ENCODE data around the gene RBM33. TPM values are rescaled to one million over a fixed set of nuclear protein-coding genes. Genes with fewer than 3 reads are reported as not detected.

Gene RBM33
- total and polyA plus RNA-seq, 2 of the 13 experiments (the other 11 are each of a cell fraction or from before 2014, with no cell fraction given) = 12.4 to 28.9 TPM

DNA sequence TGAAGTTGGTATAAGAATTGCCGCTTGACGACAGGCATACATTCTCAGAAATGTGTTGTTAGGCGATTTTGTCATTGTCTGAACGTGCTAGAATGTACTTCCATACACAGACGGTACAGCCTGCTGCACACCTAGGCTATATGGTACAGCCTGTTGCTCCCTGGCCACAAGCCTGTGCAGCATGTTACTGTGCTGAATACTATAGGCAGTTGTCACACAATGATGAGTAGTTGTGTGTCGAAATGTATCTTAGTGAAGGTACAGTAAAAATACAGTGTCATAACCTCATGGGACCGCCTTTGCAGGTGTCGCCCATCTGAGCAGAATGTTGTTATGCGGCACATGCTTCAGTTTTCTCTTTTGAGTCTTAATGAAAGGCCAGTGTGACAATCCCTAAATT is 101.3 kb downstream of the RBM33 start:
- CTCF ChIA-PET (ENCODE audit: low intra/inter-chr PET ratio, low total read pairs) = no interaction called here
- Histone ChIP-seq H3K9me3 (ENCODE audit: low read length) (no peaks in the 10 kb centered on the region), H3K4me3 (replicated peaks in 1 of 3; ENCODE audit: insufficient read depth in 1 of 3, low read depth in 2 of 3, low read length in 3 of 3) (no peak overlapping the region), H3K27ac (ENCODE audit: extremely low read length, insufficient read depth, low read length) (no peak overlapping the region), H3K36me3 (replicated peaks in 1 of 2; ENCODE audit: control insufficient read depth in 1 of 2, insufficient read depth in 2 of 2, low read length in 2 of 2) (peaks cover 36 to 81% of the 10 kb centered on the region in 2 experiments), H3K27me3 (ENCODE audit: control insufficient read depth in 1 of 2, insufficient read depth in 2 of 2, low read length in 2 of 2) (no peaks in the 10 kb centered on the region), H2AFZ (ENCODE audit: low read length) (no peak overlapping the region), H4K20me1 (ENCODE audit: insufficient read depth, low read length) (peaks cover 3% of the 10 kb centered on the region), H3K4me2 (ENCODE audit: low read depth, low read length) (no peak overlapping the region), H3K79me2 (ENCODE audit: insufficient read depth, low read length) (peaks cover 32% of the 10 kb centered on the region), H3K9ac (ENCODE audit: insufficient read depth, low read depth, low read length) (no peak overlapping the region), H3K4me1 (ENCODE audit: insufficient read depth, low read length) (no peaks in the 10 kb centered on the region)
- in situ Hi-C loops (cut with HindIII; ENCODE audit: extremely low pct_ligation_motif_present, low pct_unique_long_range_greater_than_20kb) = no loop called here
- no peak for ATAC-seq
- no peak for DNase-seq (ENCODE audit: low spot score)
- intact Hi-C loops (cut with micrococcal nuclease; ENCODE audit: unreplicated experiment) = no loop called here
- no TSS peak for BruUV-seq (replicated peaks)
- TF ChIP-seq NAIF1 (CRISPR knock-in tag; IDR thresholded peaks at IDR 0.05; ENCODE audit: borderline replicate concordance) = no peak
- no peak for TF ChIP-seq FOSL2 (CRISPR knock-in tag; IDR thresholded peaks at IDR 0.05)
- TF ChIP-seq ZNF558 (CRISPR knock-in tag; IDR thresholded peaks at IDR 0.05; ENCODE audit: borderline replicate concordance) = no peak
- no peak for TF ChIP-seq ZNF124 (CRISPR knock-in tag; IDR thresholded peaks at IDR 0.05)
- TF ChIP-seq MYC (CRISPR knock-in tag; IDR thresholded peaks at IDR 0.05; ENCODE audit: borderline replicate concordance) = no peak
- TF ChIP-seq, protein P1, sequence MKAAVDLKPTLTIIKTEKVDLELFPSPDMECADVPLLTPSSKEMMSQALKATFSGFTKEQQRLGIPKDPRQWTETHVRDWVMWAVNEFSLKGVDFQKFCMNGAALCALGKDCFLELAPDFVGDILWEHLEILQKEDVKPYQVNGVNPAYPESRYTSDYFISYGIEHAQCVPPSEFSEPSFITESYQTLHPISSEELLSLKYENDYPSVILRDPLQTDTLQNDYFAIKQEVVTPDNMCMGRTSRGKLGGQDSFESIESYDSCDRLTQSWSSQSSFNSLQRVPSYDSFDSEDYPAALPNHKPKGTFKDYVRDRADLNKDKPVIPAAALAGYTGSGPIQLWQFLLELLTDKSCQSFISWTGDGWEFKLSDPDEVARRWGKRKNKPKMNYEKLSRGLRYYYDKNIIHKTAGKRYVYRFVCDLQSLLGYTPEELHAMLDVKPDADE (CRISPR knock-in tag; IDR thresholded peaks at IDR 0.05) = no peak
- TF ChIP-seq, protein P2, sequence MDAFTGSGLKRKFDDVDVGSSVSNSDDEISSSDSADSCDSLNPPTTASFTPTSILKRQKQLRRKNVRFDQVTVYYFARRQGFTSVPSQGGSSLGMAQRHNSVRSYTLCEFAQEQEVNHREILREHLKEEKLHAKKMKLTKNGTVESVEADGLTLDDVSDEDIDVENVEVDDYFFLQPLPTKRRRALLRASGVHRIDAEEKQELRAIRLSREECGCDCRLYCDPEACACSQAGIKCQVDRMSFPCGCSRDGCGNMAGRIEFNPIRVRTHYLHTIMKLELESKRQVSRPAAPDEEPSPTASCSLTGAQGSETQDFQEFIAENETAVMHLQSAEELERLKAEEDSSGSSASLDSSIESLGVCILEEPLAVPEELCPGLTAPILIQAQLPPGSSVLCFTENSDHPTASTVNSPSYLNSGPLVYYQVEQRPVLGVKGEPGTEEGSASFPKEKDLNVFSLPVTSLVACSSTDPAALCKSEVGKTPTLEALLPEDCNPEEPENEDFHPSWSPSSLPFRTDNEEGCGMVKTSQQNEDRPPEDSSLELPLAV (CRISPR knock-in tag; conservative IDR thresholded peaks at IDR 0.05; ENCODE audit: low read depth) = no peak
- WGBS (ENCODE audit: low lambda C conversion rate) = over 99% methylated on average over 9 of the region's 9 CpGs
- POLR2A ChIA-PET = no interaction called here
- FAIRE-seq = no peak
